Lung microvascular endothelial cell (primary cell): ENCODE results near the gene SLTM. TPM values are rescaled to one million over a fixed set of nuclear protein-coding genes. Genes with fewer than 3 reads are reported as not detected.
A peak's percentile ranks its signal among the peaks of the same experiment; 100 is the strongest.
"Not testable (repeated sequence)": the region's sequence is repeated elsewhere in the genome, so short reads cannot be mapped to it uniquely, and the experiment has no call there.

ENCODE experiments used
- DNase-seq, 2 donors: peaks; one replicate each; pipeline versions ENCODE4 v3.0.0 to v3.0.0-alpha.2; 2010; ENCODE audit warnings: low read depth in 2 of 2
- total RNA-seq: library from RNA; depleted of rRNA; stranded (reverse); fragments of >200 nt; gene quantifications from 2 replicates; pipeline ENCODE4 v1.2.1, GENCODE V29; 2014

SLTM gene
- total RNA-seq, 1 donor from 2014 or later, result 50.6 TPM

DNA sequence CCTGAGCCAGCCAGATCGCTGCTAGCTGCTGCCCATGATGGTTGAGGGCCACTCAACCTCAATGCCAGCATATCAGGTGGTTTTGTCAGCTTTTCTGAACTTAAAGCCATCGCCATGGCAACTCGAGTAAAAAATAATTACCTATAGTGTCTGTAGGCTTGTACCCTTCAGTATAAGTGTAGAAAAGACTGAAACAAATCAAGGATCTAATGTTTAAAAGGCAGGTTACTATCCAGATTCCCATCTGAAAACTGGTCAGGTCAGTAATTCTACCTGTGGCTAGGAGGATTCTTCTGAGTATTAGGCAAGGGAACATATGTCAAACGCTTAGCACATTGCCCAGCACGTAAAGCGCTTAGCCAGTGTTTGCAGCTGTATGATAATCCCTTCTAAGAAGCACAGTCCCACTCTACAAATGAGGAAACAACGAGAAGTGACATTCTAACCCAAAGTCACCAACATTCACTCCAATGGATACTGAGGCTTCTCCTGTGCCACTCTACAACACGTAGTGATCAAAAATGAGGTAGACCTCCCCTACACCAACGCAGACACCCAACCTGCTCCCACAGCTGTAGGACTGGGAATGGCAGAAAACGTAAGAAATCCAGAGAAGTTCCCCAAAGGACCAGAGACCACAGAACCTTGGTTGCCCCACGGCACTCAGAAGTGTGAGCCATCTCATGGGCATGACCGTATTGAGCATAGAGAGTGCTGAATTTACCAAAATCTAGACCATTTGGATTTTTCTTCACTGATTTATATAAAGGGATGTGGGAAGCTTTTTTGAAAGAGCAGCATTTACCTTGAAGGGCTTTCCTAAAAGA, 55.3 kb downstream of the SLTM start:
- no peak for DNase-seq

- no peak for DNase-seq
These were observed 57.0 kb downstream of the SLTM start for GRCh38 chr15:58876306-58877106.

DNA sequence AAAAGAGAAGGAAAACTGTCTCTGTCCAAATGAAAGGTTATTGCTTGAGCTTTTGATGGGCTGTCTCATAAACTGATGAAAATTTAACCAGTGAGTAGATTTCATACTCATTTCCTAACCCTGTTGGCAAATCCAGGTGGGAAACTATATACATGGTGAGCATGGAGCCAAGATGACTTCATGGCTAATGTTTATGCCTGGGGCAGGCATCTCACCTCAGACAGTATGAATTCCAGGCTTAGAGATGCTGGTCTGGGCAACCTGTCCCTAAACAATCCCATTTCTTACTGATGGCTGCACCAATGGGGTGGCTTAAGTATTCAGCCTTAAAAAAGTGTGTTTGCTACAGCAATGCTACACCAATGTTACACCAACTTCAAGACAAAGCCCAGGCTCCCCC, 58.1 kb downstream of the SLTM start:
- no peak for DNase-seq

DNA sequence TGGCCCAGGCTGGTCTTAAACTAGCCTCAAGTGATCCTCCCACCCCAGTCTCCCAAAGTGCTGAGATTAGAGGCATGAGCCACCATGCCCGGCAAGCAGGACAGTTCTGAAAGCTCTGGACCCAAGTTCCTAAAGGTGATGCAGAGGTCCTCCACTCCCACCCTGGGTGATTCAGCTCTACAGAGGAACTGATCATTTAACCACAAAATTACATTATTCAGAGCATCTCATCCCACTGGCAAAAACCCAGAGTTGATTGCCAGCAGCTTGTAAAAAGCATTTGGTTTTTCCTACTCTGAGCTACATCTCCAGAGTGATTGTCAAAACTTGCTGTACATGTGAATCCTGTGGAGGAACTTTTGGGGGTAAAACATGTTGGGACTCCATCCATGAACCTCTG, 60.2 kb downstream of the SLTM start:
- DNase-seq, result no peak

GRCh38 chr15:58870451-58870850, 63.0 kb downstream of the SLTM start:
- no peak for DNase-seq

DNA sequence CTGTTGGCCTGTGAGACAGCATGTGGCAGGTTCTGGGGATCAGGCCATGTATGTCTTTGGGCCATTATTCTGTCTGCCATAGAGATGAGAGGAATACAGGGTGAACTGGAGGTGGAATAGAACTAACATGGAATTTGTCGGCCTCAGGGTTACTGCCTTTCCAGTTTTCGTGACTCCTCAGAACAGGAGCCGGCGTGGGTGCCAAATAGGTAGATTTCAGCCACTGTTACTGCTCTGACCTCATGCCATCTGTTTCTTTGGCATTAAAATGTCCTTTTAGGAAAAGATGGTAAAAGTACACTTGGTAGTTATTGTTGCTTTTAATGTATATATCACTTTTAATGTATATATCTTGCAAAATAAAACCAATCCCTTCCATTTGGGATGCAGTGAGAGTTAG, 65.6 kb downstream of the SLTM start:
- no peak for DNase-seq

DNA sequence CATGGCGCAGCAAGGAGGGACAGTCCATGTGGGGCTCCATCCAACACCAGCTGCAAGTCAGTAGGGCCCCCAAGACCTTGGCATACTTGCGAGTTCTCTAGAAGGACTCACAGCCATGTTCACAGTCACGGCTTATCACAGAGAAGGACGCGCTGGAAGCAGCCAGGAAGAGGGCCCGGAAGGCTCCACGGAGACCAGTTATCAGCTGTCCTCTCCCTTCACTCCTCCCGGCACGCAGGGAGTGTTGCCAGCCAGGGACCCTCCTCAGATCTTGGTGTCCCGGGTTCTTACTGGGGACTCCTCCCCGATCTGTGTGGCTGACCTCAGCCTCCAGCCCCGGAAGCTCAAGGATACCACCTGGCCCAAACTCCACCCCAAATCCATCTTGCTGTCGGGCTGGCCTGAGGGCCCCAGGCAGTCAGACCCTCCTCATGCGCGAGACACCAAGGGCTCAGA, 68.0 kb downstream of the SLTM start:
- DNase-seq, result no peak

DNA sequence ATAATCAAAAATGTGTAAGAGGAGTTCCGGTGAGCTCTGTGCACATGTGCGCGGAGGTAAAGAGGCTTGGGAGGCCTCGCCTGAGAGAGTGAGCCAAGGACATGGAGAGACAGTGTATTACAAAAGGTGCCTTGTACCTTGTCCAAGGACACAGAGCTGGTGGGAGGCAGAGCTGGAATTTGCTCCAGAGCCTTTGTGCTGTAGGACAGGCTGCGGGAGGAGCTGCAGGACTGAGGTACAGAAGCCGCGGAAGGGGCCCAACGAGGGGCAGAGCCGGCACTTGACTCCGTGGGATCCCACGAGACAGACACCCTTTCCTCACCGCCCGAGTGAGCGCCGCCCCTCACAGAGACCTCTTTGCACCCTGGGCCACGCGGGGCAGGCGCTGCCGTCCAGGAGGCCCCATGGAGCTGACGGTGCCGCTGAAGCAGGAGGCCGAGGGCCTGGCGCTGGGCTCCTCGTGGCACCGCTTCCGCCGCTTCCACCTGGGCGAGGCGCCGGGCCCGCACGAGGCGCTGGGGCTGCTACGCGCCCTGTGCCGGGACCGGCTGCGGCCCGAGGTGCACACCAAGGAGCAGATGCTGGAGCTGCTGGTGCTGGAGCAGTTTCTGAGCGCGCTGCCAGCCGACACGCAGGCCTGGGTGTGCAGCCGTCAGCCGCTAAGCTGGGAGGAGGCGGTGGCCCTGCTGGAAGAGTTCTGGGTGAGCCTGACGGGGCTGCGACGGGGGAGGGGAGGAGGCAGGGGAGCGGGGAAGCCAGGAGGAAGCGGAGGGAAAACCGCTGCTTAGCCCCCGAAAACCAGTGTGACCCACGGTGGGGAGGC, 68.7 kb downstream of the SLTM start:
- peak; percentile 7 to 17 for DNase-seq

GRCh38 chr15:58862326-58862725, 71.2 kb downstream of the SLTM start:
- DNase-seq, result no peak

- DNase-seq, result not testable (repeated sequence)
These were observed 76.9 kb downstream of the SLTM start for GRCh38 chr15:58856621-58857020.

DNA sequence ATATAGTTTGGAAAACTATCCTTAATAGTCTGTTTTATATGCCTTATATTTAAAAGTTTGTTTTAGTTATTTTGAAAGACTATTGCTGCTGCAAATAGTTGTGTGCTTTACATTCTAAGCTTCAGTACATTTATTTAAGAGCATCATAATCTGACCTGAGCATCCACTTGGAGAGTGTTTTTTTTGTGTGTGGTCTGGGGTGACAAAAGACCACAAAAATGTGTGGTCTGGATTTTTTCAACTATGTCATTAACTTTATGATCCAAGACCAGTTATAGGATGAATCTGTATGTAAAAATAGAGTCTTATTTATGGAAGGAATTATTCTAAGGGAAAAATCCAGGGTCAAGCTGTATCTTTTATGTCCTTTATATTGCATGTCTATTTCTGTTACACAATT, 77.4 kb downstream of the SLTM start:
- DNase-seq, result no peak

DNA sequence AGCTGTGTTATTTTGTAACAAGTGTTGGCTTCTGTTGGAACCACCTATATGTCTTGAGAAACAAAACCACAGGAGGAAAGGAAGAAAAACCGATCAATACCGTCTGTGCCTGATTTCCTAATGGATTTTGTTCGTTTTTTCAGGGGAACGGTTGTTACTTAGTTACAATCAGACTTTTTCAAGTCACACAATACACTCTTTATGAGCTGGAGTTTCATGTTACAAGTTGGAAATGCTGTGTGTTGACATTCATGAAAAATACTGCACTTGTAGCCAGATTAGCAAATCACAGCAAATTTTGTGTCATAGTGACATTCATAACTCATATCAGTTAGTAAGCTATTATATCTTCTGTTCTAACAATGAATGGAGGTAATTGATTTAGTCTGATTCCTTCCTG, 78.9 kb downstream of the SLTM start:
- DNase-seq, result no peak

DNA sequence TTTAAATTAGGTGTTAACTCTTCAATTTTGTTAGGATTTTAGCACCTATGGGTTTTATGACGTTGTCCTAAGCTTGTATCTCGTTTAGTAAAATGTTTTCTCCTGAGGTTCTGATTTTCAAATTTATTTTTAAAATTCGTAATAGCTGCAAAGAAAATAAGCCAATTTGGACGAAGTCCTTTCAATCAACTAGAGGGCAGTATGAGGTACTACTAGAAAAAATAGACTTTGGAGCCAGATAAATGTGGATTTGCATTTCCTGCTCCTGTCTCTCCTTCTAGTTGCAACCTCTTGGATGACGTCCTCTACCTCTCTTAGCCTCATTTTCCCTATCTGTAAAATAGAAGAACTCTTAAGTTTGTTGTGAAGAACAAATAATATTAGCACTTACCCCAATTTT, 81.1 kb downstream of the SLTM start:
- DNase-seq, result peak in 1 of 2 donors; percentile 9

- not testable (repeated sequence) for DNase-seq
These were observed 82.3 kb downstream of the SLTM start for GRCh38 chr15:58851205-58851604.

GRCh38 chr15:58842713-58843396, 90.6 kb downstream of the SLTM start:
- DNase-seq, result no peak

- peak; percentile 56 to 78 for DNase-seq
These were observed 93.4 kb downstream of the SLTM start for GRCh38 chr15:58840048-58840447.

DNA sequence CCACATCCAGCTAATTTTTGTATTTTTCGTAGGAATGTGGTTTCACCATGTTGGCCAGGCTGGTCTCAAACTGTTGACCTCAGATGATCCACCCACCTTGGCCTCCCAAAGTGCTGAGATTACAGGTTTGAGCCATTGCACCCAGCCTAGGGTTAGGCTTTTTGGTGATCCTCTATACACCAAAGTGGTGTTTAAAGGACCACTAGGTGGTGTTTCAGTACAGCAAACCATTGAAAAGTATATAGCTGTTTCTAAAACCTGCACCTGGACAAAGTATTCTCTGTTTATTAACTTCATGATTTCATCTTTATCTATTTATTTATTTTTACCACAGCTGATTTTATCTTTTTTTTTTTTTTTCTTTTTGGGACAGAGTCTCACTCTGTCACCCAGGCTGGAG, 94.0 kb downstream of the SLTM start:
- peak in 1 of 2 donors; percentile 5 for DNase-seq

DNA sequence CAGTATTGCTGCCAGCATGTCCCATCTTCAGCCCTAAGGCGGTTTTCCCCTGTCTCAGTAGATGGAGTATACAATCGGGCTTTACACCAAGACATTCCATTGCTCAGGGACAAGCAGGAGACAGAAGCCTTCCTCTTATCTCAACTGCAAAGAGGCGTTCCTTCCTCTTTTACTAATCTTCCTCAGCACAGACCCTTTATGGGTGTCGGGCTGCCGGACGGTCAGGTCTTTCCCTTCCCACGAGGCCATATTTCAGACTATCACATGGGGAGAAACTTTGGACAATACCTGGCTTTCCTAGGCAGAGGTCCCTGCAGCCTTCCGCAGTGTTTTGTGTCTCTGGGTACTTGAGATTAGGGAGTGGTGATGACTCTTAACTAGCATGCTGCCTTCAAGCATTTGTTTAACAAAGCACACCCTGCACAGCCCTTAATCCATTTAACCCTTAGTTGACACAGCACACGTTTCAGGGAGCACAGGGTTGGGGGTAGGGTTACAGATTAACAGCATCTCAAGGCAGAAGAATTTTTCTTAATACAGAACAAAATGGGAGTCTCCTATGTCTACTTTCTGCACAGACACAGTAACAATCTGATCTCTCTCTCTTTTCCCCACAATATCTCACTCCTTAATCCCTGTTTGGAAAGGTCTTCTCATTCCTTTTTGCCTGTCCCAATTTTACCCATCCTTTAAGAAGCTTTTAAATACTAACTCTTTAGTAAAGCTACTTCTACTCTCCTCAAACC, 99.6 kb downstream of the SLTM start:
- DNase-seq, result not testable (repeated sequence)

DNA sequence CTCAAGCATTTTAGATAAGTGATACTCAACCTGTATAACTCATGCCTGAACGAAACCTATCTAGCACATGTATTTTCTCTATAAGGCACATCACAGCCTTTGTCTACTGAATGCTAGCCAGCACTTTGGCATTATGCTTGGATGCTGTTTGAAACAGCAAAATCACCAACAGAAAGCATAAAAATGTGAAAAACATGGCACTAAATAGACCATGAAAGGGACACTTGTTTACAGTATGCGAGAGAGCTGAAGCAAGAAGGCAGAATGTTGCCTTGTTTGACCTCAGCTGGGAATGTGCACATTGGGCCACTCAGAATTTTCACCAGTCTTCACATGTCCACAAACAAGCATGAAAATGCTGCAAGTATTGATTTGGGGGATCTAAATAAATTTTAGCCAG, 102.9 kb downstream of the SLTM start:
- no peak for DNase-seq
